CD14-positive monocyte (primary cell): Measurements from ENCODE around the gene ABHD12. TPM values are rescaled to one million over a fixed set of nuclear protein-coding genes. Genes with fewer than 3 reads are reported as not detected.

Experiments
- DNase-seq, 3 donors: peaks; one replicate each; pipeline ENCODE4 v3.0.0-alpha.2; 2011 to 2022
- H2AFZ ChIP-seq: 2 replicates; pipeline ENCODE4 v1.6.0; 2012; ENCODE audit warnings: mild to moderate bottlenecking, low read depth, low read length, inconsistent platforms; ENCODE audit not compliant: insufficient read depth, poor library complexity, severe bottlenecking
- H3K27ac ChIP-seq, 2 donors: 1 replicate in 1 of 2; 2 replicates in 1 of 2; pipeline ENCODE4 v1.5.1; 2012 to 2013; ENCODE audit warnings: low read length in 2 of 2, control low read depth in 1 of 2, inconsistent platforms in 1 of 2, low read depth in 1 of 2, mild to moderate bottlenecking in 1 of 2
- H3K27me3 ChIP-seq, 2 donors: one replicate each; pipeline versions ENCODE4 v1.6.0 to v1.6.1; 2011 to 2013; ENCODE audit warnings: low read length in 2 of 2; ENCODE audit not compliant: control insufficient read depth in 2 of 2, insufficient read depth in 2 of 2
- H3K36me3 ChIP-seq, 2 donors: replicated peaks in 1 of 2; 1 replicate in 1 of 2; 2 replicates in 1 of 2; pipeline versions ENCODE4 v1.5.1 to v1.6.1; 2012 to 2013; ENCODE audit warnings: low read length in 2 of 2, control low read depth in 1 of 2, inconsistent platforms in 1 of 2, mild to moderate bottlenecking in 1 of 2; ENCODE audit not compliant: insufficient read depth in 2 of 2, control insufficient read depth in 1 of 2
- H3K4me1 ChIP-seq, 2 donors: 1 replicate in 1 of 2; 2 replicates in 1 of 2; pipeline versions ENCODE4 v1.5.1 to v1.6.1; 2012 to 2013; ENCODE audit warnings: low read length in 2 of 2, control low read depth in 1 of 2, inconsistent platforms in 1 of 2, mild to moderate bottlenecking in 1 of 2, moderate library complexity in 1 of 2; ENCODE audit not compliant: insufficient read depth in 2 of 2, control insufficient read depth in 1 of 2
- H3K4me2 ChIP-seq: replicated peaks from 2 replicates; pipeline ENCODE3; 2012; ENCODE audit warnings: low read length, moderate library complexity, mild to moderate bottlenecking; ENCODE audit not compliant: poor library complexity, severe bottlenecking; ENCODE audit errors: extremely low read depth
- H3K4me3 ChIP-seq, 3 experiments: fragments of 200-600 bp in 1 of 3; sonication (generic) in 1 of 3; replicated peaks in 1 of 3; 1 replicate in 2 of 3; 2 replicates in 1 of 3; pipeline ENCODE4 v1.5.1; 2011 to 2013; ENCODE audit warnings: low read length in 3 of 3, mild to moderate bottlenecking in 3 of 3, control low read depth in 2 of 3, low read depth in 2 of 3, inconsistent platforms in 1 of 3, moderate library complexity in 1 of 3
- H3K79me2 ChIP-seq: 2 replicates; pipeline ENCODE4 v1.6.0; 2012; ENCODE audit warnings: mild to moderate bottlenecking, control low read depth, inconsistent platforms, low read length, moderate library complexity; ENCODE audit not compliant: insufficient read depth
- H3K9ac ChIP-seq: 2 replicates; pipeline ENCODE4 v1.6.0; 2017; ENCODE audit warnings: low read length, mild to moderate bottlenecking; ENCODE audit not compliant: insufficient read depth, poor library complexity, severe bottlenecking
- H3K9me3 ChIP-seq, 2 donors: replicated peaks in 1 of 2; 1 replicate in 1 of 2; 2 replicates in 1 of 2; pipeline versions ENCODE4 v1.5.1 to v1.6.1; 2012 to 2013; ENCODE audit warnings: low read length in 2 of 2, control low read depth in 1 of 2; ENCODE audit not compliant: control insufficient read depth in 1 of 2, insufficient read depth in 1 of 2
- H4K20me1 ChIP-seq: 2 replicates; pipeline ENCODE4 v1.6.0; 2012; ENCODE audit warnings: mild to moderate bottlenecking, low read length, control low read depth, moderate library complexity; ENCODE audit not compliant: insufficient read depth
- H3K27ac Mint-ChIP-seq, 7 donors: one replicate each; pipeline ENCODE4 v1.8.0; 2020; ENCODE audit warnings: mild to moderate bottlenecking in 7 of 7, mixed read lengths in 7 of 7, moderate library complexity in 6 of 7, inconsistent platforms in 2 of 7
- H3K27me3 Mint-ChIP-seq, 3 donors: one replicate each; pipeline ENCODE4 v1.8.0; 2021 to 2022; ENCODE audit warnings: low read depth in 3 of 3, mild to moderate bottlenecking in 3 of 3, mixed read lengths in 3 of 3, moderate library complexity in 3 of 3, inconsistent platforms in 1 of 3
- H3K36me3 Mint-ChIP-seq, 2 donors: one replicate each; pipeline ENCODE4 v1.8.0; 2020; ENCODE audit warnings: mixed read lengths in 2 of 2, inconsistent platforms in 1 of 2, mild to moderate bottlenecking in 1 of 2
- H3K4me1 Mint-ChIP-seq: one replicate; pipeline ENCODE4 v1.8.0; 2020; ENCODE audit warnings: mild to moderate bottlenecking, mixed read lengths
- H3K4me3 Mint-ChIP-seq, 2 donors: one replicate each; pipeline ENCODE4 v1.8.0; 2020; ENCODE audit warnings: mild to moderate bottlenecking in 2 of 2, mixed read lengths in 2 of 2, moderate library complexity in 1 of 2
- H3K9me3 Mint-ChIP-seq, 7 donors: one replicate each; pipeline ENCODE4 v1.8.0; 2020 to 2022; ENCODE audit warnings: mixed read lengths in 7 of 7, mild to moderate bottlenecking in 6 of 7, moderate library complexity in 6 of 7, inconsistent platforms in 2 of 7
- CTCF ChIP-seq: fragments of 200-600 bp; IDR thresholded peaks from one replicate; pipeline ENCODE4 v1.8.0; 2022; ENCODE audit warnings: antibody characterized with exemption, mild to moderate bottlenecking
- WGBS: methylation state at CpG from one replicate; pipeline ENCODE4 v1.1.5; 2013; ENCODE audit warnings: missing lambda C conversion rate; ENCODE audit not compliant: insufficient coverage; 5-methylcytosine and 5-hydroxymethylcytosine counted together
- intact Hi-C, 2 donors: fragments of 100-400 bp; cut with micrococcal nuclease; formaldehyde crosslinking; loops; one replicate each; pipeline versions ENCODE4 v1.15.0 to v1.15.1; 2023
- polyA plus RNA-seq, 3 donors: library from polyadenylated mRNA; depleted of rRNA in 1 of 3; unstranded in 2 of 3; stranded (reverse) in 1 of 3; fragments of 300-500 nt in 2 of 3; fragments of >200 nt in 1 of 3; fragmentation: Illumina TruSeq in 2 of 3; gene quantifications; 1 replicate in 2 of 3; 2 replicates in 1 of 3; pipeline ENCODE4 v1.2.3, GENCODE V29; 2012 to 2021

The ABHD12 gene
- polyA plus RNA-seq, 3 donors = 20.3 to 34.5 (median 32.1) TPM

DNA sequence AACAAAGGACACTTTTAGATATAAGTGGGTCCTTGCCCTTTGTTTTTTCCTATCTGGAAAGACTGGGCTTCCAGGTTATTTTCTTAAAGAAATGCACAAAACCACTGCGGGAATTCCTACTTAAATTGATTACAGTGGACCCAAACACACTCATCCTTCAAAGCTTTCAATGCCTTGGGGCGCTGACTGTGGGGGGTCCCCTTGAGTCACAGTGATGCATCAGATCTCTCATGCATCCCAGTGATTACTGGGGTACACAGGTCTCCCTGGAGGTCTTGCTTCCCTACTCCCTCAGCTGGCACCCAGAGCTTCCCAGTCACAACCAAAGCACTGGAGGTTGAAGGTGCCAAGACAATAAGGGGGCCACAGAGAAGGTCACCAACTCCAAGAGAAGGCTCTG lies 20.7 kb downstream of the ABHD12 start:
- Mint-ChIP-seq H3K36me3 (peaks cover 20 to 28% of the 10 kb centered on the region in 2 donors), H3K4me3 (no peak overlapping the region), H3K27ac (no peak overlapping the region), H3K4me1 (peaks cover 17% of the 10 kb centered on the region), H3K27me3 (peaks cover 0 to 2% (median 0%) of the 10 kb centered on the region in 3 donors), H3K9me3 (peaks cover 0 to 5% (median 0%) of the 10 kb centered on the region in 7 donors)
- no peak for DNase-seq
- WGBS = 93% methylated on average over 2 of the region's 2 CpGs
- intact Hi-C loops = no loop called here
- Histone ChIP-seq H3K4me2 (no peak overlapping the region), H3K27me3 (no peaks in the 10 kb centered on the region), H2AFZ (no peak overlapping the region), H3K27ac (no peak overlapping the region), H4K20me1 (peaks cover 15% of the 10 kb centered on the region), H3K9me3 (no peaks in the 10 kb centered on the region), H3K4me3 (no peak overlapping the region), H3K9ac (no peak overlapping the region), H3K79me2 (peaks cover 62% of the 10 kb centered on the region), H3K4me1 (no peaks in the 10 kb centered on the region), H3K36me3 (no peaks in the 10 kb centered on the region)
- TF ChIP-seq CTCF = no peak

GRCh38 chr20:25369529-25369928 lies 21.1 kb downstream of the ABHD12 start:
- Histone ChIP-seq H3K27me3 (no peaks in the 10 kb centered on the region), H2AFZ (no peak overlapping the region), H3K4me2 (no peak overlapping the region), H3K4me1 (no peaks in the 10 kb centered on the region), H3K36me3 (no peaks in the 10 kb centered on the region), H3K9me3 (no peaks in the 10 kb centered on the region), H4K20me1 (peaks cover 15% of the 10 kb centered on the region), H3K9ac (no peak overlapping the region), H3K4me3 (no peak overlapping the region), H3K27ac (no peak overlapping the region), H3K79me2 (peaks cover 62% of the 10 kb centered on the region)
- peaks cover 19% of the 10 kb centered on the region for H3K4me1 Mint-ChIP-seq
- intact Hi-C loops = no loop called here
- peaks cover 0 to 5% (median 0%) of the 10 kb centered on the region in 7 donors for H3K9me3 Mint-ChIP-seq
- 50% methylated on average over 6 of the region's 8 CpGs for WGBS
- DNase-seq = no peak
- H3K36me3 Mint-ChIP-seq = peaks cover 20 to 27% of the 10 kb centered on the region in 2 donors
- H3K4me3 Mint-ChIP-seq = no peak overlapping the region
- no peak for TF ChIP-seq CTCF
- H3K27me3 Mint-ChIP-seq = peaks cover 0 to 2% (median 0%) of the 10 kb centered on the region in 3 donors
- H3K27ac Mint-ChIP-seq = peak overlapping the region in 2 of 7 donors; percentile 10 to 37
